GM21367 (cell line): Measurements from ENCODE around the gene DEAF1.
"Not testable (repeated sequence)": the region's sequence is repeated elsewhere in the genome, so short reads cannot be mapped to it uniquely, and the experiment has no call there.

Experiments used
- ATAC-seq: cut with Tn5 transposase; IDR thresholded peaks from one replicate; pipeline ENCODE4 v1.9.1; 2021; ENCODE audit not compliant: unreplicated experiment

The DEAF1 gene

DNA sequence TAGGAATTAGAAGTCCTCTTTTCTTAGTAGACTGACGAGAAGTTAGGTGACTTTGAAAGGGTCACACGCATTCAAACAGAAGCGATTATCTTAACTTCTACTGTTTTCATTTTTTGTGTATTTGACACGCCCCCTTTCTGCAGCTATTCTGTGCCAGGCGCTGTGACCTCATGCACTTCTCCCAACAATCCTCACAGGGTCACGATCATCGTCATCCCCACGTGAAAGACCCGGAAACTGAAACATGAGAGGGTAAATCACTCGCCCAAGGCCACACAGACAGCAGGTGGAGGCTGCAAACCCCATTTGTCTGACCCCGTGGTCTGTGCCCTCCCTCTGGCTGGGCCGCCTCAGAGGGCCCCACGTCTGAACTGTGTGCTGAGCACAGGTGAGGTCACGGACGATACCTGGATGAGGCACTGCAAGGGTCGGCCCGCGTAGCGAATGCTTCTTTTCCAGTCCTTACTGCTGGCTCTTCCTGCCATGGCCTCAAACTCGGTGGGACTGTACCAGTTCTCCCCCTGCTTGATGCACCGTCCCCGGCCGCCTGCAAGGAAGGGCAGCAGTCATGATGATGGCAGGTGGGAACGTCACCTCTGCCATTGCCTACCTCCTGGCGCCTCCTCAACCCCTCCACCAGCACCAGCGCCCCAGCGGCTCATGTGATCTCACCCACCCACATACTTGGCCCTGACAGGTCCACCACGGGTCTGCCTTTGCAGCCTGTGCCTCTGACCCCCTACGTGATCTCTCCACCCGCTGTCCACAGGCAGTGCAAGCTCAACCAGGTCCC is 8.4 kb downstream of the DEAF1 start:
- ATAC-seq = no peak

DNA sequence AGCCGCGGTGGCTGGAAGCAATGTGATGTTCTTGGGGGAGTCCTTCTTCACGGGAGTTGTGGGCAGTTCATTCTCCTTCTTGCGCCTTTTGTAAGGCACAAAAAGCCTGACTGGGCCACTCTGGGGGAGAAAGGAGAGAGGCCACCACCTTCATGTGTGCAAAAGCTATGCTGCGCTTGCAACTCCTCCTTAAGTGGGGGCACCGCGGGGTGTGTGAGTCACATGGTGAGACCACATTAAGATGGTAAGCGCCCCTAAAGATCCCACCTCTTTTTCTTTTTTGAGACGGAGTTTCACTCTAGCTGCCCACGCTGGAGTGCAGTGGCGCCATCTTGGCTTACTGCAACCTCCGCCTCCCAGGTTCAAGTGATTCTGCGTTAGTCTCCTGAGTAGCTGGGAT is 14.1 kb downstream of the DEAF1 start:
- ATAC-seq = no peak

DNA sequence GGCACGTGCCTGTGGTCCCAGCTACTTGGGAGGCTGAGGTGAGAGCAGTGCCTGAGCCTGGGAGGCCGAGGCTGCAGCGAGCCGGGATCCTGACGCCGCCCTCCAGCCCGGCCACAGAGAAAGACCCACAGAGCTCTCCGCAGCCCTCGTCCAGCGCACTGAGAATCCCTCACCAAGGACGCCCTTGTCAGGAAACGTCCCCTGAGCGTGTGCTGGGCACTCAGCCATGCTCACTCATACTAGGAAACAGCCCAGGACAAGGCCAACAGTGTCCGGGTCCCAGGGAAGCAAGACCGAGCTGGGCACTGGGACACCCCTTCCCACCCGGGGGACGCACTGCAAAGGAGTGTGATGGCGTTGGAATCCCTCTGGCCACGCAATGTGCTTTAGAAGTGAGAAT is 14.5 kb downstream of the DEAF1 start:
- ATAC-seq = no peak

DNA sequence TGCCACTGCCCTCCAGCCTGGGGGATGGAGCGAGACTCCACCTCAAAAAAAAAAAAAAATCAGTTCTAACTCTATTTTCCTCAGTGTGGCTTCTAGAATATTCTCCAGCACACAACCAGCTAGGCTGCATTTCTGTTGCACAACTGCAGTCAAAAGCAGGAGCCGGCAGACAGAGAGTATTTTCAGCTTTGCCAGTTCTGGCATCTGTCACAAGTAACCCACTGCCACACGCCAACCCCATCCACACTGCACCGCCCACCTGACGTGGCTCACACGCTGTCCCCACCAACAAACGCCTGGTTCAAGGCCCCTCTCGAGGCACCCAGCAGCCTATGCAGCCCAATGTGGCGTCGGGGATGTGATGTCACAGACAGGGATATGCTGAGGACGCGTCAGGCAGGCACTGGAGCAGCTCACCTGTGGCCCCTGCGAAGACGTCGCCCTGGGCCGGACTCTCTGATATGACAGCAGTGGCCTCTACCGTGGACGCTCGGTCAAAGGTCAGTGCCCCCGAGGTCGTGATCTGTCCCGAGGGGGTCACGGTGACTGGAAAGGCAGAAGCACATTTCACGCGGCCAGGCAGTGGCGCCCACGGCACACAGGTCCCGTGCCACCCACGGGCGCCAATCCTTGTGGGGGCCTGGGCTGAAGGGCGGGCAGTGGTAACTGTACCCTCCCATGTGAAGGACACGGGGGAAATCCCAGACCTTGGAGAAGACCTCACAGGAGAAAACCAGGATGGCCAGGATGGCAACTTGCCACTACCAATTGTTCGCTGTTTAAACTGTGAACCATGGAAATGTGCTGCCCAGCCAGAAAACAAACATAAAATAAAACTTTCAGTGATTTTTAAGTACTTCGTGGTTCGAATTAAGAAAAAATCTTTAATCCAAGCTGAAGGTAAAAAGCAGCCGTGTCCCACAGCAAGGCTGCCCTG is 15.5 kb downstream of the DEAF1 start:
- ATAC-seq = no peak

DNA sequence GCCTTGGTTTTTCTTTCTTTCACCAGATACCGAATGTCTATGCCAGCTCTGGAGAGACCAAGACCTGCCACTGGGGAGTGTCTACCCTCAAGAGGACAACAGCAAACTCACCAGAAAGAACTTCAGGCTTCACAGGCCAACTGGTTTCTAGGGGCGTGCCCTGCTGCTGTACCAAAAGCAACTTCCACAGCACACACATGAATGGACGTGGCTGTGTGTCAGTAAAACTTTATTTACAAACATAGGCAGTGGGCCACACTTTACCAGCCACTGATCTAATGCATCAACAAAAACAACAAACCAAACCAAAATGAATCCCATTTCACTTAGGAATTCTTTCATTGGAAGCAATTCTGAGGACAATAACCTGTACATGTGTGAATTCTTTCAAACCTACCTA is 16.7 kb downstream of the DEAF1 start:
- ATAC-seq = no peak

DNA sequence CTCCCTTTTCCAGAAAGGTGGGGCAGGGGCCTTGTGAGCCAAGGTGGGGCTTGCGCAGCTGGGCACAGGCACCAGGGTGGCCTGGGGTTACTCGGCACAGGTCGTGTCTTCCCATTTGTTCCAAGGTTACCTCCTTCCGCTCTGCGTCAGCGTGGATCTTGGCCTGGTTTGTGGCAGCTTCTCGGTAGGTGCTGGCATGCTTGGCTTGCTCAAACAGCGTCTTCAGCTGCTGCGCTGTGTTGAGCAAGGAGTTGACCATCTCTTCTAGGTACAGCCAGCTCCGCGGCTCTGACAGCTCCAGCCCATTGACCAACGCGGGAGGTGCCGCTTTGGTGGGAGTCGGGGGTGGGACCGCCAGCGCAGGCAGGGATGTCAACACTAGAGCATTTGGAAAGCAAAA is 20.6 kb downstream of the DEAF1 start:
- ATAC-seq = no peak

DNA sequence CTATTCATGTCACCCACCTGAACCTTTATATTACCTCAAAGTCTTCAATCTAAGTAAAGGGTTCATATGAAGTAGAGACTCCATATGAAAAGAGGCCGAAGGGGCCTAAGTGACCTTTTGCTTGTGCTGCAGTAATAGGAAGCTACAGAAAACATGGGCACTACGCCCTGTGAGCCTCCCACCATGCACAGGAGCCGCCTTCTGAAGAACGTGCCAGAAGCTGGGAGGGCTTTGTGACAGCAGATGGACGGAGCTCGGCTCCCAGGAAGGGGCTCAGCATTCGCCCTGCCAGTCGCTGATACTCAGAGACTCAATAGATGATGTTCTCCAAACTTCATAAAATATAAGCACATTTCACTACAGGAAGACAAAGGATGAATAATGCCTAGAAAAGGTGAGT is 21.2 kb downstream of the DEAF1 start:
- ATAC-seq = no peak

DNA sequence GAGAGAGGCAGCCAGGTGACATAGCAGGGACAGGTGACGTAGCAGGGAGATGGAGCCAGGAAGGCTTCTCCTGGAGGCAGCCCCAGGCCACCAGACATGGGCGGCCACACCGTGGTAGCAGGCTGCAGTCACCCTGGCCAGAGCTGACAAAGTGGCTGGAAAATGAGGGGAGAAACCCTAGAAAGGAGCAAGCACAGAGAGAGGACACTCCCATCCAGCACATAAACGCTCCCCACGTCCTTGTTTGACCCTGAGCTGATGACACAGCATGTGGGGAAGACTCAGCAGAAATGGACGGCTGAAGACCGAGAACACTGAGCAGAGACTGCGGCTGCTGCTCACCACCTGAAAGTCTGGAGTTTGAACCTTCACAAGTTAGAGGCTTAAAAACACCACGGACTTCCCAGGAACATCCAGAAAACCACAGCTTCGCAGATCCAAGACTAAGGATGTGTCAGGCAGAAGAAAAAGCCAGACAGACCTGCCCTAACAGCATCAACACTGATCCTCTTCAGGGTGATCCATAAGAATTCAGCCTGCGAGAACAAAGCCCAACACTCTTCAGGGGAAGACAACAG is 29.2 kb downstream of the DEAF1 start:
- no peak for ATAC-seq

DNA sequence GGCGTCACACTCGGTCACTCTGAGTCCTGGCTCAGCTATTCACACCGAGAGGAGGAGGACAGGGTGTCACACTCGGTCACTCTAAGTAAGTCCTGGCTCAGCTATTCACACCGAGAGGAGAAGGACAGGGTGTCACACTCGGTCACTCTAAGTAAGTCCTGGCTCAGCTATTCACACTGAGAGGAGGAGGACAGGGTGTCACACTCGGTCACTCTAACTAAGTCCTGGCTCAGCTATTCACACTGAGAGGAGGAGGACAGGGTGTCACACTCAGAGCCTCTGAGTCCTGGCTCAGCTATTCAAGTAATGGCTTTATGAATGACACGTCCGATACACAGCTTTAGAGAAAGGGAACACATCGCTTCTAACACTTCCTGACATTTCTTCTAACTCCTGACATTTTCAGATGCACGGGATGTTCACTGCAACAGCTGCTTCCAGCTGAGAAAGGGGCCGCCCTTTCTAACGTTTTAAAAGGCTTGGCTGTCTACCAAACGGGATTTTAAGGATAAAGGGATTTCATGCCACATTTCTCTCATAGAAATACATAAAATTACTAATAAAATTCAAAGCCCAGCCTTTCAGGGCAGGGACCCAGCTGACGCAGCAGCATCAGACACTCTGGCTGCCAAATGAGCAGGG is 29.8 kb downstream of the DEAF1 start:
- ATAC-seq = no peak

DNA sequence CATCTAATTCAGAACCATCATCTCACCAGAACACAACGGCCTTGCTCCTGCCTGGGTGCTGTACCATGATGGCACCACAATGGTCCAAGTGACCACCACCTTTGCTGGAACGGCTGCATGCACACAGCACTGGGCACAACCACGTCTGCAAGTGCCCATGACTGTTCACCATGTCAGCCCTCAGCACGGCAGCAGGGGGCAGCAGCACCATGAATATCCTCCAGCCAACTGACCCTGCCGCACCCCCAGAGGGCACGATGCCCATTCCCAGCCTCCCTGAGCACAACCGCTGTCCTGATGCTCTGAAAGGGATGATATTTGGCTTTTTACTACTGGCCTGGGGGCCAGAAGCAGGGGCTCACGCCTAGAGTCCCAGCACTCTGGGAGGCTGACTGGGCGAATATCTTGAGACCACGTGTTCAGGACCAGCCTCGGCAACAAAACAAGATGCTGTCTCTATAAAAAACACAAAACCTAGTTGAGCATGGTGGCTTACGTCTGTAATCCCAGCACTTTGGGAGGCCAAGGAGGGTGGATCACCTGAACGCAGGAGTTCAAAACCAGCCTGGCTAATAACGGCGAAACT is 32.2 kb downstream of the DEAF1 start:
- ATAC-seq = no peak

DNA sequence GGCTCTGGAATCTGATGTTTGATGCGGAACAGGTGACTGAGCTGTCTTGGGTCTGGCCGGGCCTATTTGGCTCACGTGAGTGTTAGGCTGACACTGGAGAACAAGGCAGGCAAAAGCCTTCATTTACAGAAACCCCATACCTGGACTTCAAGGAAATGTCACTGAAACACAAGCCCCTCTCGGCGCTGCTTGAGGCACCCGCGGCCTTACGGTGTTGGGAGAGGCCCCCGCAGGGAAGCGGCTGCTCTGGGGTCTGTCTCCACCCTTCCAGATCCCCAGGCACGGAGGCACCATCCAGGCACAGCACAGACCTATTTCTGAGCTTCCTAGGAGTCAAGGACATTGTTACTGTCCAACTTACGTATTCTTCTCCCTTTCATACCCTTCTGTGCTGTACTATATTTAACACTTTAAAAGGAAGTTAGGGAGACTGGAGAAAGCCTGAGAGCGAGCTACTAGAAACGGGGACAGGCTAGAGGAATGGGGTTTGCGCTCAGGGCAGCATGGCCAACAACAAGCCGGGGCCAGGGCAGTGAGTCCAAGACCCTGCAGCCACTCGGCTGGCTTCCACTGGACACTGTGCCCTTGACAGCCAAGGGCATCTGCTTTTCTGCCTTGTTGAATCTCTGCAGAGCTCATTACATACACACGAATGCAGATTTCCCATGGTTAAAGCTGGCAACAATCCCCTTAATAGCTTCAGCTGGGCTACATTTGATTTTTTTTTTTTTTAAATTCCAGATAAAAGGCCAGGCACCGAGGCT is 34.2 kb downstream of the DEAF1 start:
- no peak for ATAC-seq

DNA sequence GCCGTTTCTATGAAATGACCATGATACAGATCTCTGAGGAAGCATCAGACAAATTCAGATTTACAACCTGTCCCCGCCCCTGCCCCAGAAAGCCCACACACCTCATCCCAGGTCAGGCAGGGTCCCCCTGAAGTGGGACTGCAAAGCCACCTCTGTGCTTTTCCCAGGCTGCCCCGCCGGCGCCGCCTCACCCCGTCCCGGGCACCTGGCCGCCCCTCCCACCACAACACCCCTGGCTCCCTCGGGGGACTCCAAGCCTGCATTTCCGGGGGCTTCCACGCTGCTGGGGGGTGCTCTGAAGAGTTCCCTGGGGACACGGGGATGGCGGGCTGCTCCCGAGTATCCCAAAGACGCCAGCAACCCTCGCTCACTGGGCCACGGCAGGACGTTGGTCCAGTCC is 34.7 kb downstream of the DEAF1 start:
- no peak for ATAC-seq

DNA sequence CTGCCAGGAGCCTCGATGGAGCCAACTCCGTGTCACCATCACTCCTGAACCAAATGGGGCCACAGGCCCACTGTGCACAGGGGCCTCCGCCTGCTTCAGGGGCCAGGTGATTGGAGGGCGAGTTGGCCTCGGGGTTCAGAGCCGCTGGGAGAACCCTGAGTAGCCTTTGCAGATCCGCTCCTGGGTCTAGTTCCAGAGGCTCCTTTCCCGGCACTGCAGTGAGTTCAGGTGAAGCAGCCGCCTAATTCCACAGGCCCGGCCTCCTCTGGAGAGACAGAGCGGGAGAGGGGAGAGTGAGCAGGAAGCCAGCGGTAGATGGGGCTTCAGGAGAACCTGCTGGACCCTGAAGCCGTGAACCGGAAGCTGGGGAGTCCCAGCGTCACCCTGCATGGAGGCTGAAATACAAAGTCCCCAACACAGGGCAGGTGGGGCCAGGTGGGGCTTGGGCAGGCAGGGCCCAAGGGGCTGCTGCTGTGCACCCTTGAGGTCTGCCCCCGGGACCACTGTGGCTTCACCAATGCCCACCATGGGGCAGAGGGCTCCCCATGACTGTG is 35.4 kb downstream of the DEAF1 start:
- ATAC-seq = no peak

DNA sequence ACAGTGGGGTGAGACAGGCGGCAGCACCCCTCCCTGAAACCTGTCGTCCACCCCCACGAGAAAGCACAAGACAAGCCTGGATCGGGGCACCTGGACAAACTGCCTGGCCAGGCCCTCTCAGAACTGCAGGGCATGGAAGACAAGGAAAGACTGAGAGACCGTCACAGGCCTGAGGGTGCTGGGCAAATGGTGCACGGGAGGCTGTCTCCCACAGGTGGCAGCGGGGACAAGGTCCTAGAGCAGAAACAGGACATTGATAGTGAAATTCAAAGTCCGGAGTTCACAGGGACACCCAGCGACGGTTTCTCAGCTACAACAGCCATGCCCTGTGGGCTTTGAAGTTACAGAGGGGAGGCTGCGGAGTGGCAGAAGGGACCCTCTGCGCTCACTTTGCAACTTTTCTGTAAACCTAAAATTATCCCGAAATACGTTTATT is 37.3 kb downstream of the DEAF1 start:
- no peak for ATAC-seq

DNA sequence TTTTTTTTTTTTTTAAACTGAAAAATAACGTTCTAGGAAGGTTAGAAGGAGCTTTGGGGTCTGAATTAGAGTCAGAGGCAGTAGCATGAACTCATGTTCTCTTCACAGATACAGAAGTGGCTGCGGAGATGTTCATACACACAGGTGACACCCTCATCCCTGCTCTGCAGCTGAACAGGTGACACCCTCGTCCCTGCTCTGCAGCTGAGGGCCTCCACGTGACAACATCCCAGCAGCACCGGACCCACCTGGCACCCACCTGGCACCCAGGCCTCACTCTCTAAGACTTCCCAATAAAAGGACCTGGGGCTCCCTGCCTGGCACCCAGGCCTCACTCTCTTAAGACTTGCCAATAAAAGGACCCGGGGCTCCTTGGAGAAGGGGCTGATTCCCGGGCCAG is 38.2 kb downstream of the DEAF1 start:
- ATAC-seq = no peak

DNA sequence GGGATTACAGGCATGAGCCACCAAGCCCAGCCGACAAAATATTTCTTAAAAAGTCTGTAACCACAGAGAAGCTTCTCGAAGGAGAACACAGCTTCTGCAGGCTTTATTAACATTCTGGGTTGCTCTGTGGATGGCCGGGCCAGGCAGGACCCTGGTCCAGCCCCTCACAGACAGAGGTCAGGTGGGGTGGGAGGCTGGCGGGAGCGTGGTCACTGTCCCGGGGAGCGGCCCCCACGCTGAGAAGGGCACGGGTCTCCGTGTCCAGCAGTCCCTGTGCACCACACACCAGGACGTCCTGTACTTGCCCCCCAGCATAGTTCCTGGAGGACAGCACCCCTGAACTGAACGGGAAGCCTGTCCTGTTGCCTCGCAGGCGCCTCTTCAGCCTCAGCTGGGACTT is 38.6 kb downstream of the DEAF1 start:
- no peak for ATAC-seq

DNA sequence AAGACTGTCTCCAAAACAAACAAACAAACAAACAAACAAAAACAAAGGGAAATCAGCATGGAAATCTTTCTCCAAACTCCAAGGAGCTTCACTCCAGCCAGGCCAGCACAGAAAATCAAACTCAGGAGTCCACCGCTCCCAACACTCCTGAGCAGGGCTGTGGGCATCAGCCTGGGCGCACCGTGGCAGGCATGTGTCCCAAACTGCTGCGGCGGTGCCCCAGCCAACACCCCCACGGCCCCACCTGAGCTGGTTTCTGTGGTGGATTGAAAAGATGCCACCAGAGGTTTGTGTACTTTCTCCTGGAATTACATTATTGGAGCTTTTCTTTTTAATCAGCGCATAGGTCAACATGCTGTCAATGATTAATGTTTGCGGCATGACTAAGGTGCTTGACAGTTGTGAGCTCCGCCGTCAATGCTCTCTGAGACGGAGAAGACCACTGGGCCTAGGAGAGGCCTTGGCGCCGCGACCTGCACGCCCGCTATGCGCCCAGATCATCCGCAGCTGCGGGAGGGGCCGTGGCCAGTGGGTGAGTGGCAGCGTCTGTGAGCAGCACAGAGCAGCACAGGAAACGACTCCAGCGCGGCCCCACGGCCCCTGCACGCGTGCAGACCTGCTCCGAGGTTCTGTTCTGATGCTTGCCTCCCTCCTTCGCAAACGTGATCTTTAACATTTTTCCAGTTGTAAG is 39.8 kb downstream of the DEAF1 start:
- no peak for ATAC-seq

DNA sequence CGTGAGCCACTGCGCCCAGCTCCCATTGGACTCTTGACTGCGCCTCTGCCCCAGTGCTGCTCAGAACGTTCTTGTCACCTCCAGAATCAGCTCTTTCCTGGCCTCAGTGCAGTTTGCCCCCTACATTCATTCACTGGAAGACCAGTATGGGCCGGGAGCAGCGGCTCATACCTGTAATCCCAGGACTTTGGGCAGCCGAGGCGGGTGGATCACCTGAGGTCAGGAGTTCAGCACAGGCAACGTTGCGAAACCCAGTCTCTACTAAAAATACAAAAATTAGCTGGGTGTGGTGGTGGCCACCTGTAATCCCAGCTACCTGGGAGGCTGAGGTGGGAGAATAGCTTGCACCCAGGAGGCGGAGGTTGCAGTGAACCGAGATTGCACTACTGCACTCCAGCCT is 40.6 kb downstream of the DEAF1 start:
- not testable (repeated sequence) for ATAC-seq

DNA sequence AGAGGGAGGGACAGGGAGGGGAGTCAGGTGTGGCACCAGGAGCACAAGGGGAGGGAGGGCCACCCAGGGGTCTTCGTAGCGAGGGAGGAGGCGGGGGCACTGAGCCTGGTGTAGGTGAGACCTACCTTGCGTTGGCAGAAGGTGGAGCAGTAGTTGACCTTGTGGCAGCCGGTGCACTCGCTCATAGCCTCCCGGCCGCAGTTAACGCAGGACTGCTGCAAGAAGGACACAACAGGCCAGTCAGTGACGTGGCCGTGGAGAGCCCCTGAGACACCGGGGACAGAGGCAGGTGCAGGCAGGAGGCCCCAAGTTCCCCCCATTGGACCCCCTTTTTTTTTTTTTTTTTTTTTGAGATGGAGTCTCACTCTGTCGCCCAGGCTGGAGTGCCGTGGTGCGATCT is 41.2 kb downstream of the DEAF1 start:
- ATAC-seq = no peak
